Stimulated activated CD8-positive, alpha-beta memory T cell treated with anti-CD3 and anti-CD28 coated beads, Interleukin-2, amount 100 ng/mL, for 1 hour (primary cell): ENCODE measurements around the gene TTLL10.
A peak's percentile ranks its signal among the peaks of the same experiment; 100 is the strongest.

Experiments
- DNase-seq, 2 donors: peaks; one replicate each; pipeline ENCODE4 v3.0.0-alpha.2; 2020; ENCODE audit warnings: low read depth in 2 of 2

The TTLL10 gene, protein sequence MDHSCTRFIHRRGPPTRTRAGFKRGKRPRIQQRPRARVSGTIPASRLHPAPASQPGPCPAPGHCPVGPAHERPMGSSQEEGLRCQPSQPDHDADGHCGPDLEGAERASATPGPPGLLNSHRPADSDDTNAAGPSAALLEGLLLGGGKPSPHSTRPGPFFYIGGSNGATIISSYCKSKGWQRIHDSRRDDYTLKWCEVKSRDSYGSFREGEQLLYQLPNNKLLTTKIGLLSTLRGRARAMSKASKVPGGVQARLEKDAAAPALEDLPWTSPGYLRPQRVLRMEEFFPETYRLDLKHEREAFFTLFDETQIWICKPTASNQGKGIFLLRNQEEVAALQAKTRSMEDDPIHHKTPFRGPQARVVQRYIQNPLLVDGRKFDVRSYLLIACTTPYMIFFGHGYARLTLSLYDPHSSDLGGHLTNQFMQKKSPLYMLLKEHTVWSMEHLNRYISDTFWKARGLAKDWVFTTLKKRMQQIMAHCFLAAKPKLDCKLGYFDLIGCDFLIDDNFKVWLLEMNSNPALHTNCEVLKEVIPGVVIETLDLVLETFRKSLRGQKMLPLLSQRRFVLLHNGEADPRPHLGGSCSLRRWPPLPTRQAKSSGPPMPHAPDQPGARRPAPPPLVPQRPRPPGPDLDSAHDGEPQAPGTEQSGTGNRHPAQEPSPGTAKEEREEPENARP

DNA sequence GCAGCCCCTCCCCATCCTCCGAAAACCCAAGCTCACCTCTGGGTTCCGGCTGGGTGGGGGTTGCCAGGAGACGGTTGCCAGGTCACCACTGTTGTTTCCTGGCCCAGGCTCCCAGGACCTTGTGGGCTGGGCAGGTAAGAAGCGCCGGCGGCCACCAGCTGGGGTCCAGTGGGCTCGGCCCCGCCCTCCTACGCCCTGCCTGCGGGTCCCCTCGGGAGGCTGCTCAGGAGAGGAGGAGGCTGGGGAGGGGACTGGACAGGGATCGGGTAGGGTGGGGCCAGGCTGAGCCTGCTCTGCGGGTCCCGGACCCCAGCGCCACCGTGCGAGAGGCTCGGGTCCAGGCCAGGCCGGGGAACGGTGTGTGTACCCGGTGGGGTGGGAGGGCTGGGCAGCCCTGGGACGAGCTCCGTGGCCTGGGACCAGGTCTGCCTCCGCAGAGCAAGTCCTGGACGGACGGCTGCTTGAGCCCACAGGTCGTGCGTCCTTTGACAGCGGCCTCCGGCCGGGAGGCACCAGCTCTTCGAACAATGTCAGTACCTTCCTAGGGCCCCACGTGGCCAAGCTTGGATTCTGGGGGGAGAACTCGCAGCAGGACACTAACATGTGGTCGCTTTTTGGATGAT lies at the start of gene TTLL10:
Gene TTLL10, plus strand, starts transcription at position 88 of the 623 bp plus-strand sequence. CDS start 5,336 bp downstream, outside the sequence.
- peak in 1 of 2 donors; percentile 39 for DNase-seq

DNA sequence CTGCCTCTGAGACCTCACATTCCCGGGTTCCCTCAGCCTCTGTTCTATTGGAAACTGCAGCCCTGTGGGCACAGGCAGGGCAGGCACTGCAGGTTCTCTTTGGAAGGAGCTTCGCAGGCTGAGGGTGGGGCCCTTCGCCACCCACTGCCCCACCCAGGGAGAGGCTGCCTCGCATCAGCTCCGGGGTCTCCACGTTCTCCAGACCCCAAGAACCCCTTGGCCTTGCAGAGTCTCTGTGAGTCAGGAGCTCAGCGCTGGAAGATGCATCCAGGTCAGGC lies 49.2 kb upstream of the TTLL10 start:
- no peak for DNase-seq

DNA sequence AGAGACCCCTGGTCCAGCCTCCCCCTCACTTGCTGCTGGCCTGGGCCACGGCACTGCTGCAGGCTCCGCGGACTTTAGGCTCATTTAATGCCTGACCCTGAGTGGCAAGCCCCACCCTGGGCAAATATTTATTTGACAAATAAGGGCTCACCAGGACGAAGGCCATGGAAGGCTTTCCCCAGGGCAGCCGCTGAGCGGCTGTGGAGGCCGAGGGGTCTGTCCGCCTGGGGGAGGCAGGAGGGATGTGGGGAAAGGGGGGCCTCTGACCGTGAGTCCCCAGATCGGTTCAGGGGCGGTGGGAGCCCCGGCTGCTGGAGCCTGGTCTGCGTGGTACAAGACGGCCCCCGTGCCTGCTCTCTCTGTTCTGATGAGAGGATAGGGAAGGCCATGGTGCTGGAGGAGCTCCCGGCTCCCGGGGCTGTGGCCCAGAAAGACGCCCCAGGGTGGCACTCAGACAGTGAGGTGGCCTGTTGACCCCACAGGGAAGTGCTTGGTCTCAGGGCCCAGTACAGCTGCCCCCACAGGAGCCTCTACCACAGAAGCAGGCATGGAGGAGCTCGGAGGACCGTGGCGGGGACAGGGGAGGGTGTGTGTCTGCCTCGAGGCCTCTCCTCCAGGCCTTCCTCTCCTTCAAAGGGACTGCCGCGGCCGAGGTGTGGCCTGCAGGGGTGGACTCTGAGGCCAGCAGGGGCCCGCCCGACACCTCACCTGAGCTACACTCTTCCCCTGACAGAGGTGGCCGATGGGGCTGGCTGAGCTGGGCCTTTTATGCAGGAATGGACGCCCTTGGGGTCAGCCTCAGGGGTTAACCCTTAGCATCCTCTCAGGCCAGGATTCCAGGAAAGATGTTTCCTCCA lies 48.7 kb upstream of the TTLL10 start:
- DNase-seq: no peak

DNA sequence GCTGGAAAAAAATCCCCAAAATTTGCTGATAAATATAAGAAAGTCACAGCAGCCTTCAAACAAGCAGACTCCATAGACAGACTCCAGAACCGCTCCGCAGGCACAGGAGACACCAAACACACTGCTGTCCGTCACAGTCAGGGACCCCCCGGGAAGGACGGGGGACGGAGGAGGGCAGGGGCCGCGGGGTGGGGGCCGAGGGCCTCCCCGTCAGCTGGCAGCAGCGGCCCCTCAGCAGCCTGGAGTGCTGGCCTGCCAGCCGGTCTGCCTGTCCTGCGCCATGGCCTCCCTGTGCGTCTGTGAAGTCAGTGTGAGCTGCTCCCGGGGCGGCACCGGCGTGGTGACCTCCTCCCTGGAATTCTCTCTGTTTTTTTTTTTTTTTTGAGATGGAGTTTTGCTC lies 47.7 kb upstream of the TTLL10 start:
- no peak for DNase-seq

DNA sequence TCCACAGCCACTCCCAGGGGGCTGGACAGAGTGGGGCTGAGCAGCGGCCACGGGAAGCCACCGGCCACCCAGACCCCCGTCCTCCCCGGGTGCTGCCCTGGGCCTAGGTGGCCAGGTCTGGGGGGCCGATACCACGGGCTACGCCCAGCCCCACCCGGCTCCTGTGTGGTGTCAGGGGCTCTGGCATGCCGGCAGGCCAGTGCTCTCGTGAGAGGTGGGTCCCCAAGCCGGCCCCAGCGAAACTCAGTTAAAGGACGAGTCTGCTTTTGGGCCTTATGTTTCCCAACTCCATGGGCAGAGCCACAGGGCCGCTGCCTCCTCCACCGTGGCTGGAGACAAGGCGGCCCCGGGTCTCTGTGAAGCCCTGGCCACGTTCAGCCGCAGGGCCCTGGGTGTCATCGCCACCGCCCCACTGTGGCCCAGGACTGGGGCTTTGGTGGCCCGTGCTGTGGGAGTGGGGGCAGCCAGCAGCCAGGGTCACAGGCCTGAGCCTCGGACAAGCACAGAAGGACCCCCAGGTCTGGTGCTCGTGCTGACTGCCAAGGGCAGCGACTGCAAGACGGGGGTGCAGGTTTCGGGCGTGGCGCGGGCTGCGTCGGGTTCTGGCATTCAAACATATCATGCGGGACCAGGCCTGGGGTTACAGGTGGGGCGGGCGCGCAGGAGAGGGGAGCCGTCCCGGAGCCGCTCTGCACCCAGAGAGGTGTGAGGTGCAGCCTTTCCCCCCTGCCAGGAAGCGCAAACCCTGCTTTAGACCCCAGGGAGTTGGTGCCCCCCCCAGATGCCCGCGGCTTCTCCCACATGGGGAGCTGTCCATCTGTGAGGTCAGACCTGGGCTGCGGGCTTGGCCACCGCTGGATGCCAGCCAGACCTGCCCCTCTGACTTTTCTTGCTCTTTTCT lies 45.9 kb upstream of the TTLL10 start:
- DNase-seq: no peak

DNA sequence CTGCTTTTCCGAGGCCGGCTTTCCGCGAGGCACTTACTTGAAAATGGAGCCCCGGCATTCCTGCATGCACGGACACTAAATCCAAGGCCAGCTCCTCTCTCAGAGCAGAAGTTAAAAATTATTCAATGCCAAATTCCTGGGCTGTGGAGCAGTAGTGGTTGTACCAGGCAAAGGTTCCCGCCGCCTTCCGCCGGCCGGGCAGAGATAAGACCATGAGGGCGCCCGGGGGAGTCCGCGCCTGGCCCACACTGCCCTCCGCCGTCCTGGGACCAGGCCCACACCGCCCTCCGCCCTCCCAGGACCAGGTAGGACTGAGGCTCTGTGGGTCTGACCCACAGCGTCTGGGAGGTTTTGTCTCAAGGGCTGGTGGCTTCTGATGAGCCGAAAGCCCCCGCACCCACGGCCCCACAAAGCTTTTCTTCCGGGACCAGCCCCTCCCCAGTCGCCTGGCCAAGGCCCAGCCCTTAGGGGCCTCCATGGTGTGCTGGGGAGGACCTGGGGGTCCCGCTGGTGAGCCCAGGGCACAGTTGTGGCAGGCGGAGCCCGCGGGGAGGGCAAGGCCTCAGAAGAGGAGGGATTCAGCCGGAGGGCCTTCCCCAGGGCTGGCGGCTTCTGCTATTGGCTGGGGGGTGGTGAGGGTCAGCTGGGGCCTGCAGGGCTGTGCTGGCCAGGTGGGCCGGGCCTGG lies 45.1 kb upstream of the TTLL10 start:
- DNase-seq: no peak

DNA sequence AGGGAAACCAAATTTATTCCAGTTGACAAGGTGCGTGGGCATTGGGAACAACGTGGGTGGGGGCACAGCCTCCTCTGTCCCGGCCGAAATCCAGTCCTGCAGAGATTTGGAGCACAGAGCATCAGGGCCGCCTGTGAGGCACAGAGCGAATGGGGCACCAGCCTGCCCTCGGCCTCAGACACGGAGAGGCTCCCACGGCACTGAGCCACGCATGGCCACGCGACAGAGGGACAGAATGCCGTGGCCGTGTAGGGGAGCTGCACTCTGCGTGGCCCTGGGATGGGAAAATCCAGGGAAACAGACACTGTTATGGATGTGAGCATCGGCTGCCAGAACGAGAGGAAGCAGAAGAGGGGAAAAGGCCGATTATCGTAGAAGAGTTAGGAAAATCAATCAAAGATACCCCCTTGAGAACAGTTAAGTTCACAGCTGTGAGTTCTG lies 44.3 kb upstream of the TTLL10 start:
- no peak for DNase-seq

DNA sequence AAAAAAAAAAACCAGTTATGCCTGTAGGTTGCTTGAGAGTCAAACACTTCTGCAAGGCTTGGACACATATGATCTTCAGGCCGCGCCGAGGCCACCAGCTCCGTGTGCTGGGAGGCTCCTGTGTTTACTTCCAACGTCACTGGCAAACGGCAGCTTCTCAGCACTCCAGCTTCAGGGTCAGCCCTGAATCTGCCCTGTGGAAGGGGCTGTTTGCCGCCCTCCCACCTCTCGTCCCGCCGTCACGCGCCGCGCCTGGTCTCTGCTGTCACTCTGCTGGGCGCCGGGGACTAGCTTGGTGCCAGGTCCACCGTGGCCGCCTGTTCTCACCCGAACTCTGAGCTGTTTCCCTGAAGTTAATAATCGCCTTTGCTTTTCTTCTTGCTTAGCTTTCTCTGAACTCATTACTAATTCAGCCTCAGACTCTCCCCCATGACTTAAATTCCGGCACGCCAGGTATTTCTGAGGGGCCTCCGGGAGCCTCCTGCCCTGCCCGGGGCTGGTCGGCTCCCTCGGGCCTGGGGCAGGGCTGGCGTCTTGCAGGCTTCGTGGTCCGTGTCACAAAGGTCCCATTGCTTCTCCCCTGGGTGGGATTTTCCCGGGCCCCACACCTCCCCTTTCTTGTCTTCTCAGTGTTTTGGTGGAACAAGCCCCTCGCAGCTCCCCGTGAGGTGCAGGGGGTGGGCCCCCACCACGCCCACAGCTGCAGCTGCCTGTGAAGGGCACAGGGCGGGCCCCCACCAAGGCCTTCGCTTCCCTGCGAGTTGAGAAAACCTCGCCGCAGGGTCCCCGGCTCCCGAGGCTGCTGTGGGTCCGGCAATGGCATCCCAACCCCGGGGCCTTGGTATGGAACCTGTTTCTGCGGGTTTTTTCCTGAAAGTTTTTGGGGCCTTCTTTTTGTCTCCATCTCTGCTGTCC lies 43.2 kb upstream of the TTLL10 start:
- DNase-seq: no peak

DNA sequence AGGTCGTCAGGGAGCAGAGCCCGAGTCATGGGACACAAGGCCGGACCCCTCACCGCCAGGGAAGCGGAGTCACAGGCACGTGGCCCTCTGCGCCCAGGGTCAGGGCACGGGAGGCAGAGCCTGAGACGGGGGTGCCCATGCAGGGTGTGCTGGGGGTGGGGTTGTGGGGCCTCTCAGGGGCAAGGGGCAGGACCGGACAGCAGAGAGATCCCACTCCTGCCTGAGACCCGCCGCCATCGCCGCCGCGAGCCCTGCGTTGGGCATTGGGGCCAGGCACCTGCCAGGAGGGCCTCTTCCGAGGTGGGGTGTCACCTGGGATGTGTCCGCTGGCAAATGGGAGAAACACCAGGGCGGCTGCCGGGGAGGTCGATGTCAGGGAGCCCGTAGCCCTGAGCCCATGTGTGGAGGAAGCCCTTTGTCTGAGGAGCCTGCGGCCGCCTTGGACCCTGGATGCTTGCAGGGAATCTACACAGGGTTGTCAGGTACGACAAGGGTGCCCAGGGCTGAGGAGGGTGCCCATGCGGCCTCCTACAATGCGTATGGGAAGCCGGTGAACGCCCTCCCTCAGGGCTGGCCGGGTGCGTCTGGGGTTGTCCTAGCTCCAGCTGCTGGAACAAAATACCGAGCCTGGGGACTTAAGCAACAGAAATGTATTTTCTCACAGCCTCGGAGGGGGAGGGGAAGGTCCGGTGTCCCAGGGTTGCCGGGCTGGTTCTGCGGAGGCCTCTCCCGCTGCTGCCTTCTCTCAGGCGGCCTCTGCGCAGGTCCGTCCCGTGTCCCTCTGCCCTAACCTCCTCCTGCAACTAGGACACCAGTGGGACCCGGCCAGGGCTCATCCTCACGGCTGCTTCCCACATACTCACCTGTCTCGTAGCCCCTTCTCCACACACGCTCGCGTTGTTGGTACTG lies 41.4 kb upstream of the TTLL10 start:
- no peak for DNase-seq

DNA sequence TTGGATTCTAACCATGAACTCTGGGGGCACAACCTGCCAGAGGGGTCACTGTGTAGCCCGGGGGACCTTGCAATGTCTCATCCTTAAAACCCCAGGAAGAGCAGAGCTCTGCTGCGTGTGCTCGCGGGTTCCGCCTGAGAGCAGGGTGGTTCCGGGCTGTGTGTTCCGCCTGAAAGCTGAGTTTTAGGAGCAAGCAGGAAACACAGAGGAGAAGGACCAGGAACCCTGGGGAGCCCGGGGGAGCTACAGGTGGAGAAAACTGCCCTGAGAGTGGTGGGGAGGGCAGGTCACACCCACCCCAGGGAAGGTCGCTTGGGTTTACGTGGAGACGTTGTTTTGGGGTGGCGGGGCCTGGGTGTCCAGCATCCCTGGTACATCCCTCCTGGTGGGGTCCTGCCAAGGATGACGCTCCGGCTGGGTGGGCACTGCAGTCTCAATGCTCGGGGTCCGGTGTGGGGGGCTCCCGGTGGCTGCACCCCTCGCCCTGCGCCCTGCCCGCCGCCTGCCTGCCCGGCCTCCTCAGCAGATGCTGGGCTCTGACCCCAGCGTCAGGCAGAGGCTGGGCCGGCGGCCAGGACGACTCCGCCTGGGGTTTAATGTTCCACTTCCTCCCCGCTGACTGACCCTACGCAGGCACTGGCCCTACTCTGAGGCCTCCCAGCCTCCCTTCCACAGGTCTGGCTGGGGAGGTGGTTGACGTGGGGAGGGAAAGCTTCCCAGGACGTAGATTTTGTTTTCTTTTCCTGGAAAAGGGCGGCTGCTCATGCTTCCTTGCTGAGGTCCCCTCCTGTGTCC lies 40.5 kb upstream of the TTLL10 start:
- DNase-seq: no peak

DNA sequence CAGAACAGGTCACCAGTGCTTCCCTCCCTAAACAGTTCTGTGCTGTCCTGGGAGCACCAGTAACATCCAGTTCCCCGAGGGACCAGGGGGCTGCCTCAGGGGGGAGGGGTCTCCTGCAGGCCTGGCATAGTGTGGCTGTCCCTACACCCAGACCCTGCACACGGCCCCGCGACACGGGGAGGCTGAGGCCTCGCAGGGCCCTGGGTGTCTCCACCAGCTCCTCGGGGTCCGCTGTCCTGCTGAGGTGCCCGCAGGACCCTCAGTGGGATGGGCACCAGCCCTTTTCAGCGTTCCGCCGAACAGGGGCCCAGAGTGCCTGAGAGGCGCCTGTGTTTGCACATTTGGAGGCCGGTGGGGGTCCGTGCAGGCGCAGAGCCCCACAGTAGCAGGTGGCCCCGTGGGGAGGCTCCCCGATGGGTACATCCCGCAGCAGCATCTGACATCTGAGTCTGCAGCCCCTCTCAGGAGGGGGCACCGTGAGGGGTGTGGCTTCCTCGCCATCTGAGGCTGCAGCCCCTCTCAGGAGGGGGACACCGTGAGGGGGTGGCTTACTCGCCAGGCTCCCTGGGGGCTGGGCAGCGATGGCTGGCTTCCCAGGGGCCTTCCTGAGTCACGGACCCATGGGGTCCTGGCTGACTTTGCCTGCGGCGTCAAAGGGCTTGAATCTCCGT lies 39.2 kb upstream of the TTLL10 start:
- no peak for DNase-seq

DNA sequence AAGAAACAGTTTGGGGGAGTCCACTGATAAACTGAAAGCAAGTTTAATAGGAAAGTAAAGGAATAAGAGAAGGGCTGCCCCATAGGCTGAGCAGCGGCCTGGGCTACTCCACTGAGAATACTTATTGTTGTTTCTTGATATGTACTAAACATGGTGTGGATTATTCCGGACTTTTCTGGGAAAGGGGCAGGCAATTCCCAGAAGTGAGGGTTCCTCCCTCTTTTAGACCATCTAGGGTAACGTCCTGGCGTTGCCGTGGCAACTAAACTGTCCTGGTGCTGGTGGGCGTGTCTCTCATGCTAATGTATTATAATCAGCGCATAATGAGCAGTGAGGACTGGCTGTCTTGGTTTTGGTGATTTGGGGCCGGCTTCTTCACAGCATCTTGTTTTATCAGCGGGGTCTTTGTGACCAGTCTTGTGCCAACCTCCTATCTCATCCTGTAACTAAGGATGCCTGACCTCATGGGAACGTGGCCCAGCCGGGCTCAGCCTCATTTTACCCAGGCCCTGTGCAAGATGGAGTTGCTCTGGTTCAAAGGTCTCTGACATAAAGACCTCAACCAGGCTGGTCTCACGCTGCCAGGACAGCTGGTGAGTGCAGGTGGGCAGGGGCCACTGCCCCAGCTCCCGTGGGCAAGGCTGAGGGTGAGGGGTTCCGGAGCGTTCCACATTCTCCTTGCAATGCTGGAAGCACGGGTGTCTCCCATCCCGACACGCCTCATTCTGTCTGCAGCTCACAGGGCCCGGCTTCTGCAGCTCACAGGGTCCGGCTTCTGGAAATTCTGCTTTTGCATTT lies 38.1 kb upstream of the TTLL10 start:
- no peak for DNase-seq

DNA sequence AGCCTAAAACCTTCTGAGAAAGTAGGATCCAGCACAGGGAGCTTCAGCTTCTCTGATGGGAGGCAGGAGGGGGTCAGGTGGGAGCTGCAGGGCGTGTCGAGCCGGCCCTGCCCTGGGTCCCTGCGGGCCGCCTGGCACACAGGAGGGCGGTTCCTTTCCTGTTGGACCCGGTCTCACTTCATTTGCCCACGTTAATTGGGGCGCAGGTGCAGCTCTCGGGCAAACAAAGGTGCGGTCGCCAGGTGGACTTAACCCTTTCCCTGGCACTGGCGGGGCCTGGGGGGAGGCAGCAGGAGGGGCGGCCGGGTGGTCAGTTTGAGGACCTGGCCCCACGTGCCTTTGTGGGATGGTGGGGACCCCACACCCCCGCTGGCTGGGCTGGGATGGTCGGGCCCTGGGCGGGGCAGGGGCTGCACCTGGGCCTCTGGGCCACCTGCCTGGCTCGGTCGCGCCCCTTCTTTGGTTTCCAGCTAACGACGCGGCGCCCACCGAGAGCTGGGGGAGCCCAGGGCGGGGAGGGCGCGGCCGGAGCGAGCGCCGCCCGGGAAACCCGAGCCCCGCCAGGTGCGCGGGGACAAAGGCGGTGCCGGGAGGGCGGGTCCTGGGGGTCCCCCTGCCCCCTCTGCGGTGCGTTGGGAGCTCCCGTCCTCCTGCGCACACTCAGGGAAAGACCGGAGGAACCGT lies 37.0 kb upstream of the TTLL10 start:
- no peak for DNase-seq

DNA sequence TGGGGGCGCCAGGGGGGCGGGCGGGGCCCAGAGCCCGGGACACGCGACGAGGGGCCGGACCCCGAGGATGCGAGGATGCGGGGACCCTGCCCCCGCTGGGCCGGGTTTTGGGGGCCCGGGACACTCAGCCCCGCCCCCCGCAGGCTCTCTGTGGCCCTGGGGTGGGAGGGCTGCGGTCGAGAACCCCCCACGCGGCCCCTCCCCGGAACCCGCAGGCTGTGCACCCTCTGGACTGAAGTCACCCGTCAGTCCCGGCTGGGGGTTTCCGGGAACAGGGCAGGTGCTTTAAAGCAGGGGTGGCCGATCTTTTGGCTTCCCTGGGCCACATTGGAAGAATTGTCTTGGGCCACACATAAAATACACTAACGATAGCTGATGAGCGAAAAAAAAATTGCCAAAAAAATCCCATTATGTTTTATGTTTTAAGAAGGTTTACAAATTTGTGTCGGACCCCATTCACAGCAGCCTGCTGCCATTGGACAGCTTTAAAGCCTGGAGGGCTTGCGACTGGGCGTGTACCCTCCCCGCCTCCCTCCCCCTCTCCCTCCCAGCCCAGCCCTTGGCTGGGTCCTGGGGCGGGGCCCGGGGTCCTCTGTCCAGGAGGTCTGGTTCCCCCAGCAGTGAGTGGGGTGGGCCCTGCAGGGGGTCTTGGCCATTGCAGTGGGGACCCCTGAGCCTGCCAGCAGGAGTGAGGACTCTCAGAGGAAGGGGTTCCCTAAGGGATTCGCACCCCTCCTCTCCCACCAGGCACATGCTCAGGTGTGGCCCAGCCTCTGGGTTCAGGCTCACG lies 36.2 kb upstream of the TTLL10 start:
- DNase-seq: peak; percentile 39 to 55

DNA sequence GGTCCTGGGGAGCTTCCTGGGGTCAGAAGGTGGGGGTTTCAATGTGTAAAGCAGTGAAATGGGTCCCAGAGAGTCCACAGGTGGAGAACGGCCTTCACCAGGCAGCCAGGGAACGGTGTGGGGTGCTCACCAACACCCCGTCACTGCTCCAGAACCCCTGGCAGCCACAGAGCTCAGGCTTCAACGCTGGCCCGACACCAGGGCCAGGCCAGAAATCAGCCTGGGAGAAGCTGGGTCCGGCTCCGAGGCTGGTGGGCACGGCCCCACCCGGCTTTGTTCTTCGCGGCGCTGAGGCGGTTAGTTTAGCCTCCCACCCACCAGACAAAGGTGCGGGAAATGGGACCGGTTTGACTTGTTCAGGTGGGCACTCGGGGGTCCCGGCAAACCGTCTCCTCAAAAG lies 33.0 kb upstream of the TTLL10 start:
- DNase-seq: no peak
